ENCODE results near the gene OR52E2.

DNA sequence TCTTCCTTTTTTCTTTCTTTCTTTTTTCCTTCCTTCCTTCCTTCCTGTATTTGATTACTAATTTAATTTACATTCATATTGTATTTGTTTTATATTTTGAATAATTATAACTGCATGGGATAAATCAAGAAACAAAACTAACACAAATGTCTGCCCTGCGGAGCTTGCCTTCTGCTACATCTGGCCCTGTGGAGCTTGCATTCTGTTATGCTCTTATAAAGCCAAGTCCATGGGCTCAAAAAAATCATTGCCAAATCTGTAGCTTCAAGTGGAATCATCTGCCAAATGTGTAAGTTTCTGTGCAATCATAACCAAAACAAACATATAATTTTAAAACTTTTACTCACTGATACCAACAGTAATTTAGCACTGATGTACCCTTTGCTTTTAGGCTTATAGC is 21.1 kb downstream of the OR52E2 start:
- no peak for TF ChIP-seq SP1 (IDR thresholded peaks at IDR 0.05)
- TF ChIP-seq HDGF (IDR thresholded peaks at IDR 0.05; ENCODE audit: borderline replicate concordance), result no peak
- TF ChIP-seq BHLHE40 (IDR thresholded peaks at IDR 0.05; ENCODE audit: borderline replicate concordance), result no peak
- no peak for TF ChIP-seq ELF4 (IDR thresholded peaks at IDR 0.05)
- no peak for TF ChIP-seq FOXK2 (IDR thresholded peaks at IDR 0.05)
- no peak for TF ChIP-seq SUZ12 (IDR thresholded peaks at IDR 0.05)
- no peak for TF ChIP-seq TARDBP (IDR thresholded peaks at IDR 0.05)
- no peak for TF ChIP-seq NFRKB (IDR thresholded peaks at IDR 0.05)

All from HEK293T (cell line).